ENCODE results near the gene LARGE1. TPM values are rescaled to one million over a fixed set of nuclear protein-coding genes. Genes with fewer than 3 reads are reported as not detected.

Gene LARGE1
- total and polyA plus RNA-seq, 2 experiments from 2014 or later = 21.2 to 23.6 TPM

GRCh38 chr22:33350961-33351360 lies 569.3 kb downstream of the LARGE1 start:
- TF ChIP-seq EZH2 (IDR thresholded peaks at IDR 0.05; ENCODE audit: borderline replicate concordance) = no peak
- no peak for TF ChIP-seq EZH2phosphoT487 (IDR thresholded peaks at IDR 0.05; ENCODE audit: low read depth, severe bottlenecking, unreplicated experiment)
- no peak for TF ChIP-seq CTCF (IDR thresholded peaks at IDR 0.05; ENCODE audit: poor library complexity)

GRCh38 chr22:33350491-33350890 lies 569.8 kb downstream of the LARGE1 start:
- H3K4me2 ChIP-seq = no peak overlapping the region
- H3K9me3 ChIP-seq (ENCODE audit: low read depth) = no peaks in the 10 kb centered on the region
- 96% methylated on average over 8 of the region's 8 CpGs for WGBS (ENCODE audit: low lambda C conversion rate, missing lambda C conversion rate)
- H3K9me2 ChIP-seq (replicated peaks; ENCODE audit: insufficient read depth) = no peaks in the 10 kb centered on the region
- no peaks in the 10 kb centered on the region for H4K20me1 ChIP-seq (ENCODE audit: insufficient read depth, poor library complexity, severe bottlenecking)
- no peaks in the 10 kb centered on the region for H3K27me3 ChIP-seq
- no peaks in the 10 kb centered on the region for H3K79me2 ChIP-seq
- H3K27ac ChIP-seq = no peak overlapping the region
- no peak overlapping the region for H2AFZ ChIP-seq
- DNase-seq (ENCODE audit: low spot score) = no peak
- no peaks in the 10 kb centered on the region for H3K4me1 ChIP-seq (ENCODE audit: insufficient read depth)
- TF ChIP-seq EZH2phosphoT487 (IDR thresholded peaks at IDR 0.05; ENCODE audit: low read depth, severe bottlenecking, unreplicated experiment) = no peak
- TF ChIP-seq EZH2 (IDR thresholded peaks at IDR 0.05; ENCODE audit: borderline replicate concordance) = no peak
- TF ChIP-seq CTCF (IDR thresholded peaks at IDR 0.05; ENCODE audit: poor library complexity) = no peak
- H3K4me3 ChIP-seq = no peak overlapping the region
- H3K36me3 ChIP-seq (replicated peaks; ENCODE audit: insufficient read depth, low read depth) = no peaks in the 10 kb centered on the region

More at GRCh38 chr22:33350961-33351360, 569.3 kb downstream of the LARGE1 start:
- H4K20me1 ChIP-seq (ENCODE audit: insufficient read depth, poor library complexity, severe bottlenecking) = no peaks in the 10 kb centered on the region
- H3K4me2 ChIP-seq = no peak overlapping the region
- H3K9me2 ChIP-seq (replicated peaks; ENCODE audit: insufficient read depth) = no peaks in the 10 kb centered on the region
- no peaks in the 10 kb centered on the region for H3K4me1 ChIP-seq (ENCODE audit: insufficient read depth)
- no peak overlapping the region for H2AFZ ChIP-seq
- no peaks in the 10 kb centered on the region for H3K9me3 ChIP-seq (ENCODE audit: low read depth)
- 94% methylated on average over 2 of the region's 2 CpGs for WGBS (ENCODE audit: low lambda C conversion rate, missing lambda C conversion rate)
- no peaks in the 10 kb centered on the region for H3K79me2 ChIP-seq
- H3K4me3 ChIP-seq = no peak overlapping the region
- H3K27ac ChIP-seq = no peak overlapping the region
- H3K36me3 ChIP-seq (replicated peaks; ENCODE audit: insufficient read depth, low read depth) = no peaks in the 10 kb centered on the region
- DNase-seq (ENCODE audit: low spot score) = no peak
- H3K27me3 ChIP-seq = no peaks in the 10 kb centered on the region

GRCh38 chr22:33347002-33347401 lies 573.3 kb downstream of the LARGE1 start:
- H3K36me3 ChIP-seq (replicated peaks; ENCODE audit: insufficient read depth, low read depth) = no peaks in the 10 kb centered on the region
- H3K27ac ChIP-seq = no peak overlapping the region
- no peak overlapping the region for H3K4me2 ChIP-seq
- no peaks in the 10 kb centered on the region for H3K4me1 ChIP-seq (ENCODE audit: insufficient read depth)
- H3K9me2 ChIP-seq (replicated peaks; ENCODE audit: insufficient read depth) = no peaks in the 10 kb centered on the region
- no peaks in the 10 kb centered on the region for H3K79me2 ChIP-seq
- no peak overlapping the region for H3K4me3 ChIP-seq
- no peaks in the 10 kb centered on the region for H4K20me1 ChIP-seq (ENCODE audit: insufficient read depth, poor library complexity, severe bottlenecking)
- TF ChIP-seq CTCF (IDR thresholded peaks at IDR 0.05; ENCODE audit: poor library complexity) (no peak), EZH2 (IDR thresholded peaks at IDR 0.05; ENCODE audit: borderline replicate concordance) (no peak)
- H3K27me3 ChIP-seq = no peaks in the 10 kb centered on the region
- DNase-seq (ENCODE audit: low spot score) = no peak
- WGBS (ENCODE audit: low lambda C conversion rate, missing lambda C conversion rate) = 100% methylated on average over 1 of the region's 1 CpG
- H2AFZ ChIP-seq = no peak overlapping the region
- H3K9me3 ChIP-seq (ENCODE audit: low read depth) = no peaks in the 10 kb centered on the region

GRCh38 chr22:33341611-33342010 lies 578.7 kb downstream of the LARGE1 start:
- H3K4me1 ChIP-seq (ENCODE audit: insufficient read depth) = peaks cover under 1% of the 10 kb centered on the region
- H3K4me3 ChIP-seq = no peak overlapping the region
- WGBS (ENCODE audit: low lambda C conversion rate, missing lambda C conversion rate) = 91% methylated on average over 8 of the region's 8 CpGs
- no peaks in the 10 kb centered on the region for H3K79me2 ChIP-seq
- no peak for DNase-seq (ENCODE audit: low spot score)
- H3K27ac ChIP-seq = no peak overlapping the region
- no peaks in the 10 kb centered on the region for H3K27me3 ChIP-seq
- H2AFZ ChIP-seq = no peak overlapping the region
- no peaks in the 10 kb centered on the region for H3K9me2 ChIP-seq (replicated peaks; ENCODE audit: insufficient read depth)
- H4K20me1 ChIP-seq (ENCODE audit: insufficient read depth, poor library complexity, severe bottlenecking) = no peaks in the 10 kb centered on the region
- no peak for TF ChIP-seq CTCF (IDR thresholded peaks at IDR 0.05; ENCODE audit: poor library complexity)
- TF ChIP-seq EZH2 (IDR thresholded peaks at IDR 0.05; ENCODE audit: borderline replicate concordance) = no peak
- no peak for TF ChIP-seq EZH2phosphoT487 (IDR thresholded peaks at IDR 0.05; ENCODE audit: low read depth, severe bottlenecking, unreplicated experiment)
- H3K9me3 ChIP-seq (ENCODE audit: low read depth) = no peaks in the 10 kb centered on the region
- no peaks in the 10 kb centered on the region for H3K36me3 ChIP-seq (replicated peaks; ENCODE audit: insufficient read depth, low read depth)
- no peak overlapping the region for H3K4me2 ChIP-seq

Measured in hepatocyte (in vitro differentiated cells).